HepG2 (cell line): ENCODE results near the gene PTK7. TPM values are rescaled to one million over a fixed set of nuclear protein-coding genes. Genes with fewer than 3 reads are reported as not detected.

Experiments used
- ATAC-seq: fragments of 200-7000 bp; cut with Tn5 transposase; 3 replicates; pipeline ENCODE4 v1.9.1; 2020; ENCODE audit warnings: mild to moderate bottlenecking, moderate library complexity
- BruUV-seq: library from RNA; stranded (reverse); fragments of 400-500 nt; replicated peaks from 2 replicates; lab custom pipeline; 2021; lab: Mats Ljungman, UMichigan
- CTCF ChIA-PET: fragments of 300-600 bp; formaldehyde crosslinking; extraction: SDS; loops from one replicate; lab custom pipeline; 2021; ENCODE audit warnings: low total read pairs, inconsistent platforms, low intra/inter-chr PET ratio; lab: Yijun Ruan, JAX
- POLR2A ChIA-PET: fragments of 350-600 bp; sonication (Branson Sonifier 250); formaldehyde crosslinking; loops from one replicate; lab custom pipeline; 2020; ENCODE audit warnings: antibody characterized with exemption, inconsistent platforms; lab: Yijun Ruan, JAX
- DNase-seq: peaks from one replicate; pipeline ENCODE4 v3.0.0-alpha.2; 2015; ENCODE audit warnings: low spot score
- FAIRE-seq: peaks from 3 replicates; lab custom pipeline; 2011; peaks lifted over from hg19 to GRCh38; lab: Jason Lieb, UNC
- H2AFZ ChIP-seq: one replicate; pipeline ENCODE4 v1.6.1; 2011; ENCODE audit warnings: low read length, inconsistent platforms
- H3K27ac ChIP-seq: fragments of 300-600 bp; 3 replicates; pipeline ENCODE4 v1.8.0; 2011; ENCODE audit warnings: mixed run types, mild to moderate bottlenecking, mixed read lengths, low read length, inconsistent platforms; ENCODE audit not compliant: insufficient read depth; ENCODE audit errors: extremely low read length
- H3K27me3 ChIP-seq, 2 experiments: fragments of 200-600 bp in 1 of 2; 2 replicates in 1 of 2; 3 replicates in 1 of 2; pipeline versions ENCODE4 v1.6.0 to v1.8.0; 2011; ENCODE audit warnings: low read length in 2 of 2, mild to moderate bottlenecking in 2 of 2, moderate library complexity in 2 of 2, inconsistent platforms in 1 of 2; ENCODE audit not compliant: insufficient read depth in 2 of 2, control insufficient read depth in 1 of 2
- H3K36me3 ChIP-seq, 2 experiments: fragments of 200-600 bp in 1 of 2; replicated peaks in 1 of 2; 2 replicates in 1 of 2; 3 replicates in 1 of 2; pipeline versions ENCODE4 v1.5.1 to v1.8.0; 2011; ENCODE audit warnings: low read length in 2 of 2, inconsistent platforms in 1 of 2; ENCODE audit not compliant: insufficient read depth in 2 of 2, control insufficient read depth in 1 of 2
- H3K4me1 ChIP-seq: 2 replicates; pipeline ENCODE4 v1.5.1; 2012; ENCODE audit warnings: low read length, inconsistent platforms; ENCODE audit not compliant: insufficient read depth
- H3K4me2 ChIP-seq: 2 replicates; pipeline ENCODE4 v1.6.0; 2011; ENCODE audit warnings: low read depth, low read length, inconsistent platforms
- H3K4me3 ChIP-seq, 3 experiments: fragments of 200-600 bp in 1 of 3; sonication (generic), shearing (Covaris generic) in 1 of 3; replicated peaks in 1 of 3; 2 replicates each; pipeline ENCODE4 v1.5.1; 2011 to 2016; ENCODE audit warnings: low read length in 3 of 3, inconsistent platforms in 2 of 3, low read depth in 2 of 3, mild to moderate bottlenecking in 2 of 3, control low read depth in 1 of 3, mixed read lengths in 1 of 3; ENCODE audit not compliant: insufficient read depth in 1 of 3
- H3K79me2 ChIP-seq: one replicate; pipeline ENCODE4 v1.6.1; 2011; ENCODE audit warnings: low read length, inconsistent platforms; ENCODE audit not compliant: insufficient read depth
- H3K9ac ChIP-seq: 2 replicates; pipeline ENCODE4 v1.6.0; 2011; ENCODE audit warnings: mild to moderate bottlenecking, low read depth, low read length, inconsistent platforms; ENCODE audit not compliant: insufficient read depth
- H3K9me3 ChIP-seq: 2 replicates; pipeline ENCODE4 v1.5.1; 2012; ENCODE audit warnings: mild to moderate bottlenecking, low read length
- H4K20me1 ChIP-seq: 2 replicates; pipeline ENCODE4 v1.6.0; 2011; ENCODE audit warnings: inconsistent platforms, mild to moderate bottlenecking, low read length, moderate library complexity; ENCODE audit not compliant: insufficient read depth
- DNMT3B ChIP-seq: conservative IDR thresholded peaks from 2 replicates; pipeline ENCODE4 v1.6.1; 2016; ENCODE audit warnings: missing biosample characterization, control low read depth
- GATAD1 ChIP-seq: IDR thresholded peaks from 2 replicates; pipeline ENCODE4 v1.6.1; 2016; ENCODE audit warnings: missing genetic modification reagents, missing compliant biosample characterization
- GTF3A ChIP-seq: sonication (generic); formaldehyde crosslinking; conservative IDR thresholded peaks from 2 replicates; pipeline ENCODE4 v1.4.0; 2020; ENCODE audit warnings: mild to moderate bottlenecking, missing genetic modification reagents
- KLF13 ChIP-seq: sonication (generic); formaldehyde crosslinking; IDR thresholded peaks from 2 replicates; pipeline ENCODE4 v1.4.0; 2020; ENCODE audit warnings: mild to moderate bottlenecking, missing genetic modification reagents
- MYNN ChIP-seq: sonication (generic); formaldehyde crosslinking; IDR thresholded peaks from 2 replicates; pipeline ENCODE4 v1.4.0; 2020; ENCODE audit warnings: mild to moderate bottlenecking, low read depth, missing genetic modification reagents
- NFATC3 ChIP-seq: sonication (generic); formaldehyde crosslinking; IDR thresholded peaks from 2 replicates; pipeline ENCODE4 v1.5.1; 2020; ENCODE audit warnings: mild to moderate bottlenecking, missing genetic modification reagents
- RBAK ChIP-seq: sonication (generic); formaldehyde crosslinking; IDR thresholded peaks from 2 replicates; pipeline ENCODE4 v1.5.1; 2020; ENCODE audit warnings: mild to moderate bottlenecking, missing genetic modification reagents
- TCF7L2 ChIP-seq: IDR thresholded peaks from 2 replicates; pipeline ENCODE4 v1.6.1; 2011; ENCODE audit warnings: mild to moderate bottlenecking, low read depth, low read length, moderate library complexity
- TMF1 ChIP-seq: sonication (generic); formaldehyde crosslinking; IDR thresholded peaks from 2 replicates; pipeline ENCODE4 v1.8.1; 2022; ENCODE audit warnings: low read depth, missing genetic modification reagents
- TRIM24 ChIP-seq: sonication (generic); formaldehyde crosslinking; IDR thresholded peaks from 2 replicates; pipeline ENCODE4 v1.8.0; 2022; ENCODE audit warnings: mild to moderate bottlenecking, missing genetic modification reagents
- ZNF441 ChIP-seq: sonication (generic); formaldehyde crosslinking; IDR thresholded peaks from 2 replicates; pipeline ENCODE4 v1.7.0; 2021; ENCODE audit warnings: missing genetic modification reagents, borderline replicate concordance
- ZNF775 ChIP-seq: sonication (generic); formaldehyde crosslinking; IDR thresholded peaks from 2 replicates; pipeline ENCODE4 v1.4.0; 2020; ENCODE audit warnings: missing genetic modification reagents, mild to moderate bottlenecking, moderate library complexity, borderline replicate concordance
- ZSCAN31 ChIP-seq: sonication (generic); formaldehyde crosslinking; IDR thresholded peaks from 2 replicates; pipeline ENCODE4 v1.5.0; 2020; ENCODE audit warnings: low read depth, mild to moderate bottlenecking, missing genetic modification reagents
- WGBS: methylation state at CpG from one replicate; pipeline ENCODE4 v1.1.6; 2017; ENCODE audit warnings: low lambda C conversion rate; 5-methylcytosine and 5-hydroxymethylcytosine counted together
- in situ Hi-C: cut with HindIII; loops from 2 replicates; pipeline ENCODE4 v1.10.0; 2017; ENCODE audit warnings: low pct_unique_long_range_greater_than_20kb; ENCODE audit not compliant: extremely low pct_ligation_motif_present
- intact Hi-C: fragments of 100-400 bp; cut with micrococcal nuclease; formaldehyde crosslinking; loops from one replicate; pipeline ENCODE4 v1.10.0; 2022; ENCODE audit not compliant: unreplicated experiment
- polyA plus RNA-seq, 8 experiments: library from polyadenylated mRNA; depleted of rRNA in 3 of 8; stranded (reverse) in 7 of 8; unstranded in 1 of 8; fragments of >200 nt; fragmentation: Illumina TruSeq in 4 of 8; extraction: Trizol in 4 of 8; gene quantifications; 2 replicates each; pipeline versions ENCODE4 v1.2.1 to v1.2.3, GENCODE V29; 2011 to 2016; ENCODE audit warnings: low read depth in 4 of 8, missing spikeins in 1 of 8, mixed read lengths in 1 of 8; ENCODE audit not compliant: insufficient read depth in 1 of 8
- total RNA-seq, 5 experiments: library from RNA; depleted of rRNA; stranded (reverse); fragments of >200 nt; fragmentation: Illumina TruSeq; extraction: Trizol; gene quantifications; 2 replicates each; pipeline ENCODE4 v1.2.3, GENCODE V29; 2016; ENCODE audit warnings: low read depth in 1 of 5
- TF ChIP-seq, protein P1 (sequence below): IDR thresholded peaks from 2 replicates; pipeline ENCODE4 v1.6.1; 2016; ENCODE audit warnings: missing genetic modification reagents, missing compliant biosample characterization
- TF ChIP-seq, protein P2 (sequence below): sonication (generic); formaldehyde crosslinking; IDR thresholded peaks from 2 replicates; pipeline ENCODE4 v1.4.0; 2020; ENCODE audit warnings: missing genetic modification reagents
- TF ChIP-seq, protein P3 (sequence below): sonication (generic); formaldehyde crosslinking; IDR thresholded peaks from 2 replicates; pipeline ENCODE4 v1.4.0; 2020; ENCODE audit warnings: missing genetic modification reagents
- TF ChIP-seq, protein P4 (sequence below): sonication (generic); formaldehyde crosslinking; IDR thresholded peaks from 2 replicates; pipeline ENCODE4 v1.8.0; 2022; ENCODE audit warnings: mild to moderate bottlenecking, missing genetic modification reagents, moderate library complexity

The PTK7 gene
- total and polyA plus RNA-seq, 2 of the 13 experiments (the other 11 are each of a cell fraction or from before 2014, with no cell fraction given), result 98.5 to 99.8 TPM

DNA sequence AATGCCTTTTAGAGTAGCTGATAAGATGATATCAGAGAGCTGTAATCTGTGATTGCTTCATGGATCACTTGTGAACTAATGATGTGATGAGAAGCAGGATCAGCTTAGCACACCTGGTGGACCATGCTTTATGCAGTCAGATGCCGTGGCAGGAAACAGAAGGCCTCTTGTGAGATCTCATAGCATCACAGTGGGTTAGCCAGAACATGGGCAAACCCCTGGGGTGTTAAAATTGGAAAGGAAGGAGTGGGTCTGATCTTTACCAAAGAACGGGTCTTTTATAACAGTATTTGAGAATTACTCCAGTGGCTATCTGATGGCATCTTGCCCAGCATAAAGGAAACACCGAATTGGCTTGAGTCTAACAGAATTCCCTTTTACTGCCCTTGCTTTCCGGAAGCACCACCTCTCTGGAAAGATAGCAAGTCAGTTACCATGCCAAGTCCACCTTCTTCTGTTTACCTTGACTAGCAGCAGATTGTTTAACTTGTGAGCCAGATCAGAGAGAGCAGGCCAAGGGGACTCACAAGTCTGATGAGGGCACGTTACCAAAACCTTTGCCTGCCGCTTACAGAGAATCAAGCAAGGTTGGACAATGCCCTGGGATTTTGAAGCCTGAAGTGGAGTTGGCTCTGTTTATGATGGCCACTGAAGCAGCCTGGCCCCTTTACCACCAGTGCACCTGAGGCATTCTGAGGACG, 74.1 kb downstream of the PTK7 start (continued):
- TF ChIP-seq, protein P1, sequence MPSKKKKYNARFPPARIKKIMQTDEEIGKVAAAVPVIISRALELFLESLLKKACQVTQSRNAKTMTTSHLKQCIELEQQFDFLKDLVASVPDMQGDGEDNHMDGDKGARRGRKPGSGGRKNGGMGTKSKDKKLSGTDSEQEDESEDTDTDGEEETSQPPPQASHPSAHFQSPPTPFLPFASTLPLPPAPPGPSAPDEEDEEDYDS (CRISPR knock-in tag), result 0 out of 2 replicates have a peak, but pooled peaks have one; percentile 34
- no peak for TF ChIP-seq ZNF775 (CRISPR knock-in tag)
- TF ChIP-seq KLF13 (CRISPR knock-in tag), result no peak
- TF ChIP-seq, protein P2, sequence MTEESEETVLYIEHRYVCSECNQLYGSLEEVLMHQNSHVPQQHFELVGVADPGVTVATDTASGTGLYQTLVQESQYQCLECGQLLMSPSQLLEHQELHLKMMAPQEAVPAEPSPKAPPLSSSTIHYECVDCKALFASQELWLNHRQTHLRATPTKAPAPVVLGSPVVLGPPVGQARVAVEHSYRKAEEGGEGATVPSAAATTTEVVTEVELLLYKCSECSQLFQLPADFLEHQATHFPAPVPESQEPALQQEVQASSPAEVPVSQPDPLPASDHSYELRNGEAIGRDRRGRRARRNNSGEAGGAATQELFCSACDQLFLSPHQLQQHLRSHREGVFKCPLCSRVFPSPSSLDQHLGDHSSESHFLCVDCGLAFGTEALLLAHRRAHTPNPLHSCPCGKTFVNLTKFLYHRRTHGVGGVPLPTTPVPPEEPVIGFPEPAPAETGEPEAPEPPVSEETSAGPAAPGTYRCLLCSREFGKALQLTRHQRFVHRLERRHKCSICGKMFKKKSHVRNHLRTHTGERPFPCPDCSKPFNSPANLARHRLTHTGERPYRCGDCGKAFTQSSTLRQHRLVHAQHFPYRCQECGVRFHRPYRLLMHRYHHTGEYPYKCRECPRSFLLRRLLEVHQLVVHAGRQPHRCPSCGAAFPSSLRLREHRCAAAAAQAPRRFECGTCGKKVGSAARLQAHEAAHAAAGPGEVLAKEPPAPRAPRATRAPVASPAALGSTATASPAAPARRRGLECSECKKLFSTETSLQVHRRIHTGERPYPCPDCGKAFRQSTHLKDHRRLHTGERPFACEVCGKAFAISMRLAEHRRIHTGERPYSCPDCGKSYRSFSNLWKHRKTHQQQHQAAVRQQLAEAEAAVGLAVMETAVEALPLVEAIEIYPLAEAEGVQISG (CRISPR knock-in tag), result peak; percentile 64; the same call in 1 of the 2 replicates

DNA sequence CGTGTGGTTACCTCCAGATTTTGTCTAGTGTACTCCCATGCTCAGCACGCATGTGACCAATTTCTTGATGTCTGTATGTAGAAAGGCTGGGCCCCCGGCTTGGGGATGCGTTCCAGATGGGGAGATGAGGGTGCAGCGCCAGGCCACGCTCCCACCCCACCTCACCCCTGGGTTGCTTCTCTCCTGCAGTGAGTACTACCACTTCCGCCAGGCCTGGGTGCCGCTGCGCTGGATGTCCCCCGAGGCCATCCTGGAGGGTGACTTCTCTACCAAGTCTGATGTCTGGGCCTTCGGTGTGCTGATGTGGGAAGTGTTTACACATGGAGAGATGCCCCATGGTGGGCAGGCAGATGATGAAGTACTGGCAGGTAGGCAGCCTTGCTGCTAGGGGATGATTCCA, 83.5 kb downstream of the PTK7 start:
- intact Hi-C loops (no loop called here), in situ Hi-C loops (no loop called here)
- FAIRE-seq, result no peak
- no peak for TF ChIP-seq KLF13 (CRISPR knock-in tag)
- no peak for TF ChIP-seq ZSCAN31 (CRISPR knock-in tag)
- TF ChIP-seq TMF1 (CRISPR knock-in tag), result no peak
- no peak for TF ChIP-seq ZNF441 (CRISPR knock-in tag)
- TF ChIP-seq GATAD1 (CRISPR knock-in tag), result no peak
- TF ChIP-seq GTF3A (CRISPR knock-in tag), result no peak
- TF ChIP-seq DNMT3B (CRISPR knock-in tag), result no peak
- TF ChIP-seq TRIM24 (CRISPR knock-in tag), result no peak
- TF ChIP-seq NFATC3 (CRISPR knock-in tag), result no peak
- TF ChIP-seq, protein P3, sequence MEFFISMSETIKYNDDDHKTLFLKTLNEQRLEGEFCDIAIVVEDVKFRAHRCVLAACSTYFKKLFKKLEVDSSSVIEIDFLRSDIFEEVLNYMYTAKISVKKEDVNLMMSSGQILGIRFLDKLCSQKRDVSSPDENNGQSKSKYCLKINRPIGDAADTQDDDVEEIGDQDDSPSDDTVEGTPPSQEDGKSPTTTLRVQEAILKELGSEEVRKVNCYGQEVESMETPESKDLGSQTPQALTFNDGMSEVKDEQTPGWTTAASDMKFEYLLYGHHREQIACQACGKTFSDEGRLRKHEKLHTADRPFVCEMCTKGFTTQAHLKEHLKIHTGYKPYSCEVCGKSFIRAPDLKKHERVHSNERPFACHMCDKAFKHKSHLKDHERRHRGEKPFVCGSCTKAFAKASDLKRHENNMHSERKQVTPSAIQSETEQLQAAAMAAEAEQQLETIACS (CRISPR knock-in tag), result no peak
- no peak for TF ChIP-seq TCF7L2
- TF ChIP-seq MYNN (CRISPR knock-in tag), result no peak
- no peak for TF ChIP-seq RBAK (CRISPR knock-in tag)
- TF ChIP-seq, protein P4, sequence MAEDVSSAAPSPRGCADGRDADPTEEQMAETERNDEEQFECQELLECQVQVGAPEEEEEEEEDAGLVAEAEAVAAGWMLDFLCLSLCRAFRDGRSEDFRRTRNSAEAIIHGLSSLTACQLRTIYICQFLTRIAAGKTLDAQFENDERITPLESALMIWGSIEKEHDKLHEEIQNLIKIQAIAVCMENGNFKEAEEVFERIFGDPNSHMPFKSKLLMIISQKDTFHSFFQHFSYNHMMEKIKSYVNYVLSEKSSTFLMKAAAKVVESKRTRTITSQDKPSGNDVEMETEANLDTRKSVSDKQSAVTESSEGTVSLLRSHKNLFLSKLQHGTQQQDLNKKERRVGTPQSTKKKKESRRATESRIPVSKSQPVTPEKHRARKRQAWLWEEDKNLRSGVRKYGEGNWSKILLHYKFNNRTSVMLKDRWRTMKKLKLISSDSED, result no peak

More for the DNA sequence above, 83.5 kb downstream of the PTK7 start:
- Histone ChIP-seq H3K27me3 (no peaks in the 10 kb centered on the region), H3K4me3 (no peak overlapping the region), H2AFZ (no peak overlapping the region), H3K4me1 (no peaks in the 10 kb centered on the region), H3K79me2 (no peaks in the 10 kb centered on the region), H3K9me3 (no peaks in the 10 kb centered on the region), H3K9ac (no peak overlapping the region), H3K4me2 (no peak overlapping the region), H3K36me3 (peaks cover 13 to 19% of the 10 kb centered on the region in 2 experiments), H4K20me1 (no peaks in the 10 kb centered on the region), H3K27ac (no peak overlapping the region)
- ChIA-PET CTCF (no interaction called here), POLR2A (no interaction called here)
- WGBS, result 95% methylated on average over 11 of the region's 11 CpGs
- DNase-seq (no peak), ATAC-seq (no peak)
- no TSS peak for BruUV-seq
